NT2/D1 (cell line): ENCODE measurements around the gene PGAM2.

Experiments
- SUZ12 ChIP-seq: IDR thresholded peaks from 2 replicates; pipeline ENCODE4 v1.6.1; 2011; ENCODE audit not compliant: insufficient read length, insufficient read depth; ENCODE audit errors: extremely low read depth
- YY1 ChIP-seq: IDR thresholded peaks from 2 replicates; pipeline ENCODE4 v1.6.1; 2011; ENCODE audit not compliant: insufficient read length, insufficient read depth
- ZNF274 ChIP-seq: IDR thresholded peaks from 2 replicates; pipeline ENCODE4 v1.6.1; 2011; ENCODE audit warnings: mild to moderate bottlenecking, low read depth, low read length

DNA sequence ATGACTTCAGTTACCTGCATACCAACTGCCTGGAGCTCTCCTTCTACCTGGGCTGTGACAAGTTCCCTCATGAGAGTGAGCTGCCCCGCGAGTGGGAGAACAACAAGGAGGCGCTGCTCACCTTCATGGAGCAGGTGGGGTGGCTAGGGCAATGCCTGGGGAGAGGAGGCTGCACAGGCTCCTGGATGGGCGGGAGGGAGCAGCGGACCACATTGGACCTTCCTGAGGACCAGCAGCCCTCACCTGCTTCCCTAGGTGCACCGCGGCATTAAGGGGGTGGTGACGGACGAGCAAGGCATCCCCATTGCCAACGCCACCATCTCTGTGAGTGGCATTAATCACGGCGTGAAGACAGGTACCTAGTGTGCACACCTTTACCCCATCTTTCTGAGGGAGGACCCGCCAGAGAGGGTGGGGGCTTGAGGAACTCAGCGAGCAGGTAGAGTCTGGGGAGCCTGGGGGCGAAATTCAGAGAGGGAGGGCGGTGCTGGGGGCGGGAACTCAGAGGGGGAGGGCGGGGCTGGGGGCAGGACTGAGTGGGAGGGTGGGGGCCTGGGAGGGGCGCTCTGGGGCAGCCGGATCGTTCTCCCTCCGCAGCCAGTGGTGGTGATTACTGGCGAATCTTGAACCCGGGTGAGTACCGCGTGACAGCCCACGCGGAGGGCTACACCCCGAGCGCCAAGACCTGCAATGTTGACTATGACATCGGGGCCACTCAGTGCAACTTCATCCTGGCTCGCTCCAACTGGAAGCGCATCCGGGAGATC lies 47.8 kb upstream of the PGAM2 start:
- TF ChIP-seq YY1 (no peak), ZNF274 (no peak), SUZ12 (no peak)
